ENCODE results near the gene IGLL5.

The IGLL5 gene

GRCh38 chr22:22909605-22910271 is 22.1 kb downstream of the IGLL5 start:
- Histone ChIP-seq H3K27ac (no peak overlapping the region), H3K4me3 (no peak overlapping the region)

GRCh38 chr22:22910272-22911240 is 22.9 kb downstream of the IGLL5 start:
- no peak overlapping the region for H3K4me3 ChIP-seq
- no peak overlapping the region for H3K27ac ChIP-seq

- Histone ChIP-seq H3K27ac (no peak overlapping the region), H3K4me3 (no peak overlapping the region)
Observed at GRCh38 chr22:22911327-22912134, 23.9 kb downstream of the IGLL5 start.

GRCh38 chr22:22912135-22912987 is 24.7 kb downstream of the IGLL5 start:
- Histone ChIP-seq H3K4me3 (no peak overlapping the region), H3K27ac (no peak overlapping the region)

- Histone ChIP-seq H3K4me3 (no peak overlapping the region), H3K27ac (no peak overlapping the region)
Observed at GRCh38 chr22:22912988-22913253, 25.3 kb downstream of the IGLL5 start.

- Histone ChIP-seq H3K27ac (no peak overlapping the region), H3K4me3 (no peak overlapping the region)
Observed at GRCh38 chr22:22913989-22914388, 26.4 kb downstream of the IGLL5 start.

GRCh38 chr22:22914726-22915669 is 27.4 kb downstream of the IGLL5 start:
- no peak overlapping the region for H3K27ac ChIP-seq

GRCh38 chr22:22915670-22916035 is 28.0 kb downstream of the IGLL5 start:
- H3K4me3 ChIP-seq, result no peak overlapping the region
- no peak overlapping the region for H3K27ac ChIP-seq

More at GRCh38 chr22:22914726-22915669, 27.4 kb downstream of the IGLL5 start:
- no peak overlapping the region for H3K4me3 ChIP-seq

GRCh38 chr22:22916215-22916951 is 28.8 kb downstream of the IGLL5 start:
- Histone ChIP-seq H3K27ac (no peak overlapping the region), H3K4me3 (no peak overlapping the region)

GRCh38 chr22:22916952-22917290 is 29.3 kb downstream of the IGLL5 start:
- no peak overlapping the region for H3K4me3 ChIP-seq
- H3K27ac ChIP-seq, result no peak overlapping the region

GRCh38 chr22:22917377-22917776 is 29.8 kb downstream of the IGLL5 start:
- Histone ChIP-seq H3K4me3 (no peak overlapping the region), H3K27ac (no peak overlapping the region)

- Histone ChIP-seq H3K4me3 (no peak overlapping the region), H3K27ac (no peak overlapping the region)
Observed at GRCh38 chr22:22918297-22918965, 30.8 kb downstream of the IGLL5 start.

- H3K27ac ChIP-seq, result no peak overlapping the region
- no peak overlapping the region for H3K4me3 ChIP-seq
Observed at GRCh38 chr22:22919041-22919440, 31.4 kb downstream of the IGLL5 start.

GRCh38 chr22:22920104-22920654 is 32.6 kb downstream of the IGLL5 start:
- Histone ChIP-seq H3K4me3 (no peak overlapping the region), H3K27ac (no peak overlapping the region)

GRCh38 chr22:22920910-22921550 is 33.4 kb downstream of the IGLL5 start:
- Histone ChIP-seq H3K27ac (no peak overlapping the region), H3K4me3 (no peak overlapping the region)

- Histone ChIP-seq H3K4me3 (no peak overlapping the region), H3K27ac (no peak overlapping the region)
Observed at GRCh38 chr22:22921575-22921974, 34.0 kb downstream of the IGLL5 start.
